Psoas muscle (tissue), 8 donors: ENCODE measurements around the gene LEF1. TPM values are rescaled to one million over a fixed set of nuclear protein-coding genes. Genes with fewer than 3 reads are reported as not detected.
"Not testable (repeated sequence)": the region's sequence is repeated elsewhere in the genome, so short reads cannot be mapped to it uniquely, and the experiment has no call there.

Source experiments
- ATAC-seq, 4 donors: fragments of 200-7000 bp; cut with Tn5 transposase; one replicate each; pipeline ENCODE4 v1.9.1; 2020; ENCODE audit warnings: moderate library complexity in 3 of 4, mild to moderate bottlenecking in 2 of 4
- DNase-seq, 2 donors: peaks; one replicate each; pipeline ENCODE4 v3.0.0-alpha.2; 2020
- H3K27ac ChIP-seq: fragments of 200-600 bp; one replicate; pipeline ENCODE4 v1.8.0; 2022
- H3K27me3 ChIP-seq, 3 donors: fragments of 200-600 bp in 1 of 3; one replicate each; pipeline versions ENCODE4 v1.6.1 to v1.8.0; 2013 to 2022; ENCODE audit warnings: low read length in 2 of 3, mild to moderate bottlenecking in 2 of 3, moderate library complexity in 1 of 3; ENCODE audit not compliant: insufficient read depth in 3 of 3
- H3K36me3 ChIP-seq, 2 donors: fragments of 200-600 bp in 1 of 2; one replicate each; pipeline versions ENCODE4 v1.6.1 to v1.8.0; 2013 to 2022; ENCODE audit warnings: low read depth in 1 of 2, mild to moderate bottlenecking in 1 of 2, moderate library complexity in 1 of 2; ENCODE audit not compliant: insufficient read depth in 1 of 2
- H3K4me1 ChIP-seq: fragments of 200-600 bp; one replicate; pipeline ENCODE4 v1.8.0; 2022
- H3K4me3 ChIP-seq: fragments of 200-600 bp; one replicate; pipeline ENCODE4 v1.8.0; 2022; ENCODE audit warnings: mild to moderate bottlenecking
- H3K9me3 ChIP-seq: fragments of 200-600 bp; one replicate; pipeline ENCODE4 v1.8.0; 2022
- CTCF ChIP-seq: fragments of 200-600 bp; IDR thresholded peaks from one replicate; pipeline ENCODE4 v1.8.0; 2022; ENCODE audit warnings: antibody characterized with exemption
- WGBS, 3 donors: extraction: QIAGEN DNeasy Blood & Tissue Kit; methylation state at CpG; one replicate each; pipeline versions ENCODE4 v1.1.6 to v1.1.7; 2013; 5-methylcytosine and 5-hydroxymethylcytosine counted together
- intact Hi-C, 2 donors: fragments of 100-400 bp; cut with DNase I; formaldehyde crosslinking; loops; one replicate each; pipeline versions ENCODE4 v1.11.0 to v1.14.2; 2022
- polyA plus RNA-seq, 3 donors: library from polyadenylated mRNA; stranded (reverse); fragments of 200-250 nt; gene quantifications; one replicate each; pipeline ENCODE4 v1.2.3, GENCODE V29; 2013
- total RNA-seq, 4 donors: library from RNA; stranded (reverse); fragmentation: NEBNext Ultra II Directional in 2 of 4; extraction: Animal tissue kit (Norgen Biotek cat#: 25700) in 2 of 4; gene quantifications; one replicate each; pipeline versions ENCODE4 v1.2.1 to v1.2.4, GENCODE V29; 2021 to 2023
- donor health status: healthy with polysubstance abuse.
- donor health status: DM: no; HTN: no; CAD: no; lungs with moderate emphysema.
- donor health status: Bipolar disorder and iron deficiency.
- donor health status: healthy.
- donor health status: DM: yes; HTN: yes; CAD: no.
- donor health status: DM: no; HTN: no; CAD: no.
- donor health status: DM: no; HTN: no; CAD: no.
- donor health status: DM: yes; HTN: yes; CAD: no.

Gene LEF1
- total and polyA plus RNA-seq, 7 donors: 0.10 to 0.44 (median 0.29) TPM

GRCh38 chr4:108052558-108053120 is 116.1 kb downstream of the LEF1 start:
- DNase-seq (no peak), ATAC-seq (no peak)
- no peak overlapping the region for H3K27ac ChIP-seq
- H3K36me3 ChIP-seq: no peaks in the 10 kb centered on the region
- 82 to 90% (median 85%) methylated on average over 2 of the region's 2 CpGs for WGBS, 3 donors
- intact Hi-C loops: no loop called here
- no peaks in the 10 kb centered on the region for H3K27me3 ChIP-seq
- no peak overlapping the region for H3K4me3 ChIP-seq
- no peaks in the 10 kb centered on the region for H3K9me3 ChIP-seq
- no peak for TF ChIP-seq CTCF
- no peaks in the 10 kb centered on the region for H3K4me1 ChIP-seq

- ATAC-seq (no peak), DNase-seq (no peak)
- no peak for TF ChIP-seq CTCF
- Histone ChIP-seq H3K9me3 (no peaks in the 10 kb centered on the region), H3K4me3 (no peak overlapping the region), H3K27ac (no peak overlapping the region), H3K27me3 (no peaks in the 10 kb centered on the region), H3K4me1 (no peaks in the 10 kb centered on the region), H3K36me3 (no peaks in the 10 kb centered on the region)
- intact Hi-C loops: no loop called here
- WGBS, 3 donors: 72 to 83% (median 80%) methylated on average over 10 of the region's 10 CpGs
These were observed 117.4 kb downstream of the LEF1 start for GRCh38 chr4:108051343-108051742.

GRCh38 chr4:108050166-108051111 is 118.3 kb downstream of the LEF1 start:
- 91 to 93% (median 92%) methylated on average over 8 of the region's 10 CpGs for WGBS, 3 donors
- H3K36me3 ChIP-seq, H3K9me3 ChIP-seq, DNase-seq, H3K4me3 ChIP-seq, intact Hi-C loops, H3K4me1 ChIP-seq, H3K27me3 ChIP-seq, H3K27ac ChIP-seq, ATAC-seq: not testable (repeated sequence)

GRCh38 chr4:108049406-108049805 is 119.3 kb downstream of the LEF1 start:
- WGBS, 3 donors: 84 to 88% (median 87%) methylated on average over 5 of the region's 5 CpGs
- TF ChIP-seq CTCF: no peak
- Histone ChIP-seq H3K27me3 (no peaks in the 10 kb centered on the region), H3K27ac (no peak overlapping the region), H3K4me3 (no peak overlapping the region), H3K4me1 (peaks cover 7% of the 10 kb centered on the region), H3K36me3 (no peaks in the 10 kb centered on the region), H3K9me3 (no peaks in the 10 kb centered on the region)
- ATAC-seq (no peak), DNase-seq (no peak)
- intact Hi-C loops: no loop called here

GRCh38 chr4:108048997-108049396 is 119.7 kb downstream of the LEF1 start:
- Histone ChIP-seq H3K27ac (no peak overlapping the region), H3K4me3 (no peak overlapping the region), H3K36me3 (no peaks in the 10 kb centered on the region), H3K27me3 (no peaks in the 10 kb centered on the region), H3K9me3 (no peaks in the 10 kb centered on the region), H3K4me1 (peaks cover 7% of the 10 kb centered on the region)
- ATAC-seq (no peak), DNase-seq (no peak)
- TF ChIP-seq CTCF: no peak
- WGBS, 3 donors: 88 to 91% (median 90%) methylated on average over 7 of the region's 7 CpGs
- intact Hi-C loops: no loop called here
